ENCODE measurements around the gene MOB3C.

DNA sequence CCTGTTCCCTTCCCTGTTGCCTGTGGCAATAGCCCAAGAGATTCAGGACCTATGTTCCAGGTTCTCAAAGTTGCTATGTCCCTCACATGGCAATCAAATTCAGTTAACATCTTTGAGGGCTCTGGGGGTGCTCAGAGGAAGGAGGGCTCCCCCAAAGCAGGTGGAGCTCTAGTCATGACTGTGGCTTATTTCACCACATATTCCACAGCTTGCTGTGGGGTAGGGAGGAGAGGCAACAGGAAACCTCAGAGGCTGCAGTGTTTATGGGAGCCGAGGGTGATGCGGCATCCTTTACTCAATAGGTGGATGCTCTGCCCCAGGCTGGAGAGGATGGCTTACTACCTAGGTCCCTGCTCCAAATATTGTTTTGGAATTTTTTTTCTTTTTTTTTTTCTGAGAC lies 11.4 kb downstream of the MOB3C start:
- TF ChIP-seq, protein P1, sequence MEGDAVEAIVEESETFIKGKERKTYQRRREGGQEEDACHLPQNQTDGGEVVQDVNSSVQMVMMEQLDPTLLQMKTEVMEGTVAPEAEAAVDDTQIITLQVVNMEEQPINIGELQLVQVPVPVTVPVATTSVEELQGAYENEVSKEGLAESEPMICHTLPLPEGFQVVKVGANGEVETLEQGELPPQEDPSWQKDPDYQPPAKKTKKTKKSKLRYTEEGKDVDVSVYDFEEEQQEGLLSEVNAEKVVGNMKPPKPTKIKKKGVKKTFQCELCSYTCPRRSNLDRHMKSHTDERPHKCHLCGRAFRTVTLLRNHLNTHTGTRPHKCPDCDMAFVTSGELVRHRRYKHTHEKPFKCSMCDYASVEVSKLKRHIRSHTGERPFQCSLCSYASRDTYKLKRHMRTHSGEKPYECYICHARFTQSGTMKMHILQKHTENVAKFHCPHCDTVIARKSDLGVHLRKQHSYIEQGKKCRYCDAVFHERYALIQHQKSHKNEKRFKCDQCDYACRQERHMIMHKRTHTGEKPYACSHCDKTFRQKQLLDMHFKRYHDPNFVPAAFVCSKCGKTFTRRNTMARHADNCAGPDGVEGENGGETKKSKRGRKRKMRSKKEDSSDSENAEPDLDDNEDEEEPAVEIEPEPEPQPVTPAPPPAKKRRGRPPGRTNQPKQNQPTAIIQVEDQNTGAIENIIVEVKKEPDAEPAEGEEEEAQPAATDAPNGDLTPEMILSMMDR (IDR thresholded peaks at IDR 0.05), result no peak
- TF ChIP-seq POLR2A (IDR thresholded peaks at IDR 0.05), result no peak
